8988T (cell line): ENCODE results near the gene GLT8D1.
"Not testable (repeated sequence)": the region's sequence is repeated elsewhere in the genome, so short reads cannot be mapped to it uniquely, and the experiment has no call there.

Source experiments
- DNase-seq: peaks from one replicate; pipeline ENCODE4 v3.0.0; 2011

The GLT8D1 gene

GRCh38 chr3:52679199-52679538, 26.4 kb downstream of the GLT8D1 start:
- no peak for DNase-seq

GRCh38 chr3:52678265-52679198, 27.1 kb downstream of the GLT8D1 start:
- no peak for DNase-seq

- DNase-seq = not testable (repeated sequence)
Measured at GRCh38 chr3:52676201-52676600, 29.4 kb downstream of the GLT8D1 start.

GRCh38 chr3:52671676-52672075, 33.9 kb downstream of the GLT8D1 start:
- DNase-seq = no peak

GRCh38 chr3:52670621-52671521, 34.7 kb downstream of the GLT8D1 start:
- peak; percentile 31 for DNase-seq

GRCh38 chr3:52663098-52663497, 42.5 kb downstream of the GLT8D1 start:
- no peak for DNase-seq

GRCh38 chr3:52660046-52660445, 45.5 kb downstream of the GLT8D1 start:
- no peak for DNase-seq

- no peak for DNase-seq
Measured at GRCh38 chr3:52655895-52656294, 49.7 kb downstream of the GLT8D1 start.

GRCh38 chr3:52651592-52651991, 54.0 kb downstream of the GLT8D1 start:
- DNase-seq = no peak

- DNase-seq = no peak
Measured at GRCh38 chr3:52650439-52650838, 55.2 kb downstream of the GLT8D1 start.

GRCh38 chr3:52649461-52650210, 56.0 kb downstream of the GLT8D1 start:
- DNase-seq = no peak

GRCh38 chr3:52645549-52645948, 60.0 kb downstream of the GLT8D1 start:
- no peak for DNase-seq
